KMS-11 (cell line): ENCODE measurements around the gene GLI2.

Experiments used
- H2AFZ ChIP-seq: fragments of 200-600 bp; sonication (generic); 2 replicates; pipeline ENCODE4 v1.6.1; 2016; ENCODE audit warnings: antibody characterized with exemption, mixed run types, low read depth
- H3K27ac ChIP-seq: fragments of 200-600 bp; sonication (generic); 2 replicates; pipeline ENCODE4 v1.6.1; 2016; ENCODE audit warnings: mild to moderate bottlenecking, mixed run types
- H3K27me3 ChIP-seq: fragments of 200-600 bp; sonication (generic); 2 replicates; pipeline ENCODE4 v1.6.1; 2017; ENCODE audit warnings: mild to moderate bottlenecking, low read depth, mixed run types, moderate library complexity; ENCODE audit not compliant: insufficient read depth
- H3K36me3 ChIP-seq: fragments of 200-600 bp; sonication (generic); 2 replicates; pipeline ENCODE4 v1.6.1; 2017; ENCODE audit warnings: mild to moderate bottlenecking, mixed run types; ENCODE audit not compliant: insufficient read depth
- H3K4me1 ChIP-seq: fragments of 200-600 bp; sonication (generic); 2 replicates; pipeline ENCODE4 v1.6.1; 2016; ENCODE audit warnings: mild to moderate bottlenecking, low read depth, mixed run types; ENCODE audit not compliant: poor library complexity, severe bottlenecking
- H3K4me2 ChIP-seq: fragments of 200-600 bp; sonication (generic); 2 replicates; pipeline ENCODE4 v1.7.0; 2016; ENCODE audit warnings: mild to moderate bottlenecking, mixed run types
- H3K4me3 ChIP-seq: fragments of 200-600 bp; sonication (generic); IDR thresholded peaks from 2 replicates; pipeline ENCODE4 v1.6.1; 2017; ENCODE audit warnings: low read depth, low read length, mixed read lengths; ENCODE audit not compliant: insufficient read depth
- H3K79me2 ChIP-seq: fragments of 200-600 bp; sonication (generic); 2 replicates; pipeline ENCODE4 v1.6.1; 2016; ENCODE audit warnings: low read depth, mixed run types; ENCODE audit not compliant: insufficient read depth
- H3K9ac ChIP-seq: fragments of 200-600 bp; sonication (generic); 2 replicates; pipeline ENCODE4 v1.6.1; 2016; ENCODE audit warnings: mild to moderate bottlenecking, mixed run types
- H4K20me1 ChIP-seq: fragments of 200-600 bp; sonication (generic); 2 replicates; pipeline ENCODE4 v1.6.1; 2016; ENCODE audit warnings: mild to moderate bottlenecking, mixed run types; ENCODE audit not compliant: insufficient read depth
- CTCF ChIP-seq: fragments of 200-600 bp; sonication (generic); conservative IDR thresholded peaks from 2 replicates; pipeline ENCODE4 v1.6.1; 2017; ENCODE audit warnings: low read depth, mild to moderate bottlenecking, antibody characterized with exemption, low read length, moderate library complexity, mixed read lengths

GLI2 gene

GRCh38 chr2:120715353-120715752 lies 20.3 kb upstream of the GLI2 start:
- Histone ChIP-seq H2AFZ (no peak overlapping the region), H3K27ac (no peak overlapping the region), H3K4me2 (no peak overlapping the region), H3K4me1 (no peaks in the 10 kb centered on the region), H3K79me2 (no peaks in the 10 kb centered on the region), H3K4me3 (no peak overlapping the region), H3K27me3 (no peaks in the 10 kb centered on the region), H3K9ac (no peak overlapping the region), H4K20me1 (no peaks in the 10 kb centered on the region), H3K36me3 (no peaks in the 10 kb centered on the region)
- TF ChIP-seq CTCF = no peak

- no peak overlapping the region for H3K27ac ChIP-seq
- H3K4me2 ChIP-seq = no peak overlapping the region
- no peak overlapping the region for H3K9ac ChIP-seq
- H3K4me1 ChIP-seq = no peaks in the 10 kb centered on the region
- H3K4me3 ChIP-seq = no peak overlapping the region
- TF ChIP-seq CTCF = no peak
- H3K36me3 ChIP-seq = no peaks in the 10 kb centered on the region
- H2AFZ ChIP-seq = no peak overlapping the region
- no peaks in the 10 kb centered on the region for H4K20me1 ChIP-seq
- H3K27me3 ChIP-seq = no peaks in the 10 kb centered on the region
- no peaks in the 10 kb centered on the region for H3K79me2 ChIP-seq
Observed at GRCh38 chr2:120715941-120716340, 19.7 kb upstream of the GLI2 start.

GRCh38 chr2:120716641-120717585 lies 18.8 kb upstream of the GLI2 start:
- H3K36me3 ChIP-seq = no peaks in the 10 kb centered on the region
- no peak overlapping the region for H3K4me2 ChIP-seq
- H3K27ac ChIP-seq = no peak overlapping the region
- no peaks in the 10 kb centered on the region for H3K4me1 ChIP-seq
- H3K4me3 ChIP-seq = no peak overlapping the region
- no peaks in the 10 kb centered on the region for H3K79me2 ChIP-seq
- H3K9ac ChIP-seq = no peak overlapping the region
- no peak overlapping the region for H2AFZ ChIP-seq
- H3K27me3 ChIP-seq = no peaks in the 10 kb centered on the region
- no peaks in the 10 kb centered on the region for H4K20me1 ChIP-seq
- no peak for TF ChIP-seq CTCF

DNA sequence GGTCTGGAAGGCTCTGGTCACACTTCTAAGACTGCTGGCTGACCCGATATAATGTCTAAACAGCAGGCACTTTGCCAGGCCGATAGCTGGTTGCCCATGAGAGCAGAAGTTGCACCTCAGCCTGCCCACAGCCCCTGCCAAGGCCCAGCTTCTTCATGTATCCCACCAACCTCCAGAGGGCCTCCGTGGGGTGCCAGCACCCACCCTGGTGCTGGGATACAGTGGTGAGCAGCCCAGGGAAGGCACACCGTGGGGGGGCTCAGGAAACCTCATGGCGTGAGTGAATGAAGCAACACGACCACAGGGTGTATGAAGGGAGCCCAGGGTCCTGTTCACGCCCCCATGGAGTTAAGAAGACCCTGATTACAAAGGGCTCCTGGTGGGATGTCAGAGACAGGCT lies 16.2 kb upstream of the GLI2 start:
- Histone ChIP-seq H4K20me1 (no peaks in the 10 kb centered on the region), H3K27me3 (no peaks in the 10 kb centered on the region), H3K4me3 (no peak overlapping the region), H3K4me2 (no peak overlapping the region), H3K36me3 (no peaks in the 10 kb centered on the region), H3K4me1 (no peaks in the 10 kb centered on the region), H2AFZ (no peak overlapping the region), H3K9ac (no peak overlapping the region), H3K27ac (no peak overlapping the region), H3K79me2 (no peaks in the 10 kb centered on the region)
- no peak for TF ChIP-seq CTCF
